SKM-1 (cell line): ENCODE measurements around the gene TMEM151A.

Experiments
- DNase-seq: peaks from one replicate; lab custom pipeline; 2025; ENCODE audit not compliant: unreplicated experiment; lab: John Stamatoyannopoulos, UW

TMEM151A gene

GRCh38 chr11:66282468-66283455 lies 8.9 kb upstream of the TMEM151A start:
- DNase-seq: peak; percentile 92

GRCh38 chr11:66283461-66284105 lies 8.1 kb upstream of the TMEM151A start:
- DNase-seq: no peak

GRCh38 chr11:66284526-66285078 lies 7.1 kb upstream of the TMEM151A start:
- DNase-seq: no peak

- no peak for DNase-seq
These were observed 6.3 kb upstream of the TMEM151A start for GRCh38 chr11:66285250-66285947.

- no peak for DNase-seq
These were observed 5.0 kb upstream of the TMEM151A start for GRCh38 chr11:66286699-66287098.

GRCh38 chr11:66287211-66287888 lies 4.3 kb upstream of the TMEM151A start:
- DNase-seq: no peak

- no peak for DNase-seq
These were observed 3.6 kb upstream of the TMEM151A start for GRCh38 chr11:66287889-66288670.

- peak; percentile 97 for DNase-seq
These were observed 2.8 kb upstream of the TMEM151A start, which contains the start of gene YIF1A for GRCh38 chr11:66288671-66289547. YIF1A (minus strand) TSS chr11:66289143; CDS start chr11:66288985, 158 bp downstream.

GRCh38 chr11:66289548-66290329 lies 2.0 kb upstream of the TMEM151A start:
- peak; percentile 46 for DNase-seq

- DNase-seq: no peak
These were observed 1.4 kb upstream of the TMEM151A start for GRCh38 chr11:66290330-66290621.

GRCh38 chr11:66291303-66291705 lies 390 bp upstream of the TMEM151A start:
- no peak for DNase-seq

- DNase-seq: no peak
These were observed 1.0 kb downstream of the TMEM151A start for GRCh38 chr11:66292543-66293332.

GRCh38 chr11:66293352-66293751 lies 1.7 kb downstream of the TMEM151A start:
- DNase-seq: no peak

GRCh38 chr11:66293777-66294625 lies 2.3 kb downstream of the TMEM151A start:
- no peak for DNase-seq

- no peak for DNase-seq
These were observed 3.2 kb downstream of the TMEM151A start for GRCh38 chr11:66294626-66295620.
